Fibroblast of gingiva (primary cell): ENCODE measurements around the gene ZNF492.
A peak's percentile ranks its signal among the peaks of the same experiment; 100 is the strongest.
"Not testable (repeated sequence)": the region's sequence is repeated elsewhere in the genome, so short reads cannot be mapped to it uniquely, and the experiment has no call there.

ENCODE experiments used
- DNase-seq: peaks from one replicate; pipeline ENCODE4 v3.0.0-alpha.2; 2011; ENCODE audit warnings: low read depth

Gene ZNF492

DNA sequence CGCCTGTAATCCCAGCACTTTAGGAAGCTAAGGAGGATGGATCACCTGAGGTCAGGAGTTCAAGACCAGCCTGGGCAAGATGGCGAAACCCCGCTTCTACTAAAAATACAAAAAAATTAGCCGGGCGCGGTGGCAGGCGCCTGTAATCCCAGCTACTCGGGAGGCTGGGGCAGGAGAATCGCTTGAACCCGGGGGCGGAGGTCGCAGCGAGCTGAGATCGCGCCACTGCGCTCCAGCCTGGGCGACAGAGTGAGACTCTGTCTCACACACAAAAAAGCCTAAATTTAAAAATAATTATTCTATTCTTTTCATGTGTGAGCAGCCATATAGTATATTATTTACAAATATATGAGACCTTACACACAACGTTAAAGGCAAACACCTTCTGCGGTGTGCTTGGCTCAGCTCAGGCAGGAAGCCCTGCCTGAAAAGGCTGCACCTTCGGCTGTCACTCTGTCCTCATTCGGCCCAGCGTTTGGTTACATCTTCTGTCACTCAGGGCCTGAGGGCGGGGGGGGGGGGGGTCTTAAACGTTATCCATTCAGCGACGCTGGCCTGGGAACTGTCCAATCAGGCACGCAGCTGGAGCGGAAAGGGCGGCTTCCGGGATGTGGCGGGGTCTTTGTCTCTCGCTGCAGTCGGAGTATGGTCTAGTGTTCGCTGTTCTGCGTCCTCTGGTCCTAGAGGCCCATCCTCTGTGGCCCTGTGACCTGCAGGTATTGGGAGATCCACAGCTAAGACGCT is at the start of gene ZNF492:
TSS of gene ZNF492 (plus strand) at position 619 of the 744 bp plus-strand sequence. CDS start 19,076 bp downstream, outside the sequence.
- DNase-seq, result peak; percentile 85

DNA sequence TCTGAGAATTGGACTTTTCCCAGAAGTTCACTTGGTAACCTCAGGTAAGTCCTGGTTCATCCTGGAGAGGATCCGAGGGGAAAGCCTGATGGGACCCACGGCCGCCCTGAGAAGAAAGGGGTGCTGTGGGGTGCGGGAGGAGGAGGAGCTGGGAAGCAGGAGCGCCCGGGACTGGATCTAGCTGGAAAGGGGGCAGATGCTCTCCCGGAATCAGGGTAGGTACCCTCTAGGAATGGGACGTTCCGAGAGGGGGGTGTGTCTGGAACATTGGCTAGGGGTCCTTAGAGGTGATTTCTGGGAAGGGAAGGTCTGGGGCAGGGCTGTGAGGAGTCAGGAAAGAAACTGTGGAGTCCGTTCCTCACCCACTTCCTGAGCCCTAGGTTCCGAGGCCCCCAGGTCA is 38.7 kb upstream of the ZNF492 start:
- DNase-seq, result no peak

DNA sequence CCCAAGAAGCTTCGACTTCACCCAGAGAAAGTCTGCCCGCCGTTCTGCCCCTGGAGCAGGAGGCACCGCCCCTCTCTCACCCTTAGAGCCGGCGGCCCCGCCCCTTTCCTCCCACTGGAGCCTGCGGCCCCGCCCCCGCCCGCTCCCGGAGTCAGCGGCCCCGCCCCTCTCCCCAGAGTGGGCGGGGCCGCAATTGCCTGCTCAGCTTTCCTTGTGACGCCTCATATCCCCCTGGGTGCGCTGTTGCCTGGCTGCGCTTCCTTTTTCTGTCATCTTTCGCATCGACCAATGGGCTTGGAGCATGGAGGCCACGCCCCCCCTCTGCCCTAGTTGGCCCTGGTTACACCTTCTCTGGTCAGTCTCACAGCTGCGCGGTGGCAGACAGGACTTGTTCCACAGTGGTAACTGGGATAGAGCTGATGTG is 38.2 kb upstream of the ZNF492 start:
- DNase-seq, result no peak

DNA sequence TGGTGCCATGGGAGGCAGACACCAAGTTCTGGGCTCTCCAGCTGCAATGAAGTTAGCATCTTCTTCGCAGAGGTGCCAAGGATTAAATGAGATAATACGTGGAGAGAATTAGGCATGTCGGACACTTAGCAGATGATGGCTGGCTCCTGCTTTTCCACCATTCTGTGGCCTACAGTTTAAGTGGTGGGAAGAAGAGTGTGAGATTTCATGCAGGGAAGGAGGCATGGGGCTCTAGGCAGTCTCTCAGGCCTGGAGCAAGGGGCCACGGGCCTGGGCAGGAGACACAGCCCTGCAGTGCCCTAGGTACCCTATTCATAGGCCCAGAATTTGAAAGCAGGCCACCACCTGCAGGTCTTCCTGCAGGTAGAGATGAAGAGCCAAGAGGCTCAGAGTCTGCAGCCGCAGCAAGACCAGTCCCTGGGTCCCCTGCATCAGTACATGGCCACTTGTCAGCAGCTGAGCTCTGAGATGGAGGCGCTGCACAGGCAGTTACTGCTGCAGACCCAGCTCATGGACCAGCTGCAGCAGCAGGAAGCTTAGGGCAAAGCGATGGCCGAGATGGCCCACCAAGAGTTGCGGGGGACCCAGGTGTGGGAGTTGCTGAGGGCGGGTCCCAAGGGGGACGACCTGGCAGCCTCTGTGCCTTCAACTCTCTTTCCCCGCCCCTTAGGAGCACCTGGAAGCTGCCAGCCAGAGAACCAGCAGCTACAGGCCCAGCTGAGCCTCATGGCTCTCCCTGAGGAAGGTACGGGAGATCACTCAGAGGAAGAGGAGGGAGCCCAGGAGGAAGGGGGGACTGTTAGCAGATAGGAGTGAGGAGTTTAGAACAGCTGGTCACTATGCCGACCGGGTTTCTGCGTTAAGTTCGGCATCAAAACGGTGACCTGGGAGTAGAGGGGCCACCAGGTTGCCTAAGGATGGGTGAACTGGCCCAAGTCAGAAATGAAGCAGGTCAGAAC is 33.2 kb upstream of the ZNF492 start:
- DNase-seq, result no peak

DNA sequence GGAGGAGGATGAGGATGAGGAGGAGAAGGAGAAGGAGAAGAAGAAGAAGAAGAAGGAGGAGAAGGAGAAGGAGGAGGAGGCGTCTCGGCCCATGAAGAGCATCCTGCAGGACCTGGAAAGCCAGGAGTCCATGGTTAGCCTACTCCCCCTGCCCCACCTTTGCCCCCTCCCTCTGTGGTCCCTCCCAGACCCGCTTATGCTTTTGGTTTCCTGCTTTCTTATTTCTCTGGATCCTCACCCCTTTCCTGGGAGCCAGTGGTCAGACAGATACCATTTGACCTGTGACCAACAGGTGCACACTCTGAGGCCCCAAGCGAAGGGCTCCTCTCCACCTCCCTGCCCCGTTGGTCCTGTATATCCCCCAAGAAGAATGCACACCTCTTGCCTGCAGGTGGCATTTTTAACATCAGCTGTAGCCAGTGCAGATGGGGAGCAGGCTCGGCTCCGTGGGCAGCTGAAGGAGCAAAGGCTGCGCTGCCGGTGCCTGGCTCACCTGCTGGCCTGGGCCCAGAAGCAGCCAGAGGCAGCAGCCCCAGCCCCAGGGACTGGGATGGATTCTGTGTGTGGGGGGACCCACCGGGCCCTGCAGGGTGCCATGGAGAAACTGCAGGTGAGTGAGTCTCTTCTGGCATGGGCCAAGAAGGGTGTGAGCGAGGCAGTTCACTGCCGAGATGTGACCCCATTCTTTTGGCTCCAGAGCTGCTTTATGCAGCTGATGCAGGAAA is 32.1 kb upstream of the ZNF492 start:
- DNase-seq, result no peak

DNA sequence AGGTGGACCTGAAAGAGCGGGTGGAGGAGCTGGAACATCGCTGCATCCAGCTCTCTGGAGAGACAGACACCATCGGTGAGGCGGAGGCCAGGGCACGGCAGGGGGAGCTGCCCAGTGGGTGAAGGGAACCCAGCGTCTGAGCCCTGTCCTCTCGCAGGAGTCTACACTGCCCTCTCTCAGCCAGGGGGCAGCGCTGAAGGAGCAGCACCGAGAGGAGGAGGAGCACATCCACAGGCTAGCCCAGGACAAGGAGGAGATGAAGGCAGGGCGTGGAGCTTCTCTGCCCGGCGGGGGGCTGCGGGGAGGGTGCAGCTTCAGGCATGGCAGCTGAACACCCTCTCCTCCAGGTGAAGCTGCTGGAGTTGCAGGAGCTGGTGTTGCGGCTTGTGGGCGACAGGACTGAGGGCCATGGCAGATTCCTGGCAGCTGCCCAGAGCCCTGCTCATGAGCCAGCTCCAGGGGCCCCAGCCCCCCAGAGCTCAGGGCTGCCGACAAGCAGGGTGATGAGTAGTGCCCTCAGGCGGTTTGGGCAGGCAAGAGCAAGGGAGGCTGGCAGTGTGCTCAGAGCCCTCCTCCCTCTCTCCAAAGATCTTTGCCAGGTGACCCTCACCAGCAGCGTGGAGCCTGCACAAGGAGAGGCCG is 31.4 kb upstream of the ZNF492 start:
- no peak for DNase-seq

DNA sequence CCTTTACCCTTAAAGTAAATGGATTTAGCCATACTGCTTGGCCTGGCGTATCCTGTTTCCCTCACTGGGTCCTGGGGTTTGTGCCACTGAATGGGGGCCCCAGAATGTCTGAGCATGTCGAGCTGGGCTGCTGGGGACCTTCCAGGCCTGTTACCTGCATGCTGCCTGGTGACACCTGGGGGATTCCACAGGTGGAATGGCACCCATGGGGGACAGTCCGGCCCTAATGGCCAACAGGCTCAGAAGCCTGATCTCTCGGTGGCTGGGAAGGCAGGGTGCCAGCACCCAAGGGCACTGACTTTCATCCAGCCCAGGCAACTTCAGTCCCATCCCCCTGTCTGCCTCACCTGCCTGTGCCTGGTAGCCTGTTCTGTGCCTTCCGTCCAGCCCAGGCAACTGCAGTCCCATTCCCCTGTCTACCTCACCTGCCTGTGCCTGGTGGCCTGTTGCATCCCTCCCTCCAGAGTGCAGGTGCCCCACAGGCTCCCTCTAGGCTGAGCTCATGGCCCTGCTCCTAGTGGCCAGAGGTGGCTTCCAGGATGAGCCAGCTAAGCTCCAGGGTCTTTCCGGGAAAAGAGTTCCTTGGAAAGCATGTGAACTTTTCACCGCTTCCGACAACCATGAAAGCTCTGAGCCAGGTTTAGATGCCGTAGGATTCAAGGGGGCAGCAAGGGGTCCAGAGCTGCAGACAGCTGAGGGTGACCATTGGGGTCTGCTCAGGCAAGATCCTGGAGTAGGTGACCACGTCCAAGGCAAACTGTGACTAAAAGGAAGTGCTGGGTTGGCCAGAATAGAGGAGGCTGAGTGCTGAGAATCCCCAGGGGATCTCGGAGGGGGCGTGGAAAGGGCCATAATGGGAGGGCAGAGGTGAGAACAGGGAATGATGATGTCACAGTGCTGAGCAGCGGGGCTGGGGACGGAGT is 30.3 kb upstream of the ZNF492 start:
- DNase-seq, result no peak

DNA sequence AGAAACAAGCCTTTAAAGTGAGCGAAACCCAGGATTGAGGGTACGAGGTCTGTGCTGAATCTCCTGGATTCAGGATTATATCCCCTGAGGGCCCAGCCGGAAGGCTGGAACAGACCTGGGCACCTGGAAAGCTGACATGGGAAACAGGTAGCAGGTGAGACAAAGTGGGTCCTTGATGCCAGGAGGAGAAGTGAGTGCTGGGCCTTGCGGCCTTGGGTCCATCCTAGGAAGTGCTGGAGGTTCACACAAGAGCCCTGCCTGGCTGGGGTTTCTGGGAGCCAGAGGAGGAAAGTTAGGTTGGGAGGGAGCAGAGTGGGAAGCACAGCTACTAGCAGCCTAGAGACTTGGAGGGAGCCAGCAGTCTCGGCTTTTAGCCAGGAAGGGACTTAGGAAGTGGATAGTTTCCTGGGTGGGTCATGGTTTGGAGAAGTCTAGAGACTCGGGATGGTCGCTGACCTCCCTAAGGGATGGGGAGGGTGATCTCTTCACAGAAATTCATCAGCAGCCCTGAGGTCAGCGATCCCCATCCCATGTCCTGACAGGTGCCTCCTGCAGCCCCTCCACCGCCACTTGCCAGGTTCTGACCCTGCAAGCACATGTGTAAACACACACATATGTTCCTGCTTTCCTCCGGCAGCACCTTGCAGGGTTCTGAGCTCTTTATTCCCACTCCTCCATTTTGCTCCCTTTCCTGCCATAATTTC is 29.4 kb upstream of the ZNF492 start:
- no peak for DNase-seq

DNA sequence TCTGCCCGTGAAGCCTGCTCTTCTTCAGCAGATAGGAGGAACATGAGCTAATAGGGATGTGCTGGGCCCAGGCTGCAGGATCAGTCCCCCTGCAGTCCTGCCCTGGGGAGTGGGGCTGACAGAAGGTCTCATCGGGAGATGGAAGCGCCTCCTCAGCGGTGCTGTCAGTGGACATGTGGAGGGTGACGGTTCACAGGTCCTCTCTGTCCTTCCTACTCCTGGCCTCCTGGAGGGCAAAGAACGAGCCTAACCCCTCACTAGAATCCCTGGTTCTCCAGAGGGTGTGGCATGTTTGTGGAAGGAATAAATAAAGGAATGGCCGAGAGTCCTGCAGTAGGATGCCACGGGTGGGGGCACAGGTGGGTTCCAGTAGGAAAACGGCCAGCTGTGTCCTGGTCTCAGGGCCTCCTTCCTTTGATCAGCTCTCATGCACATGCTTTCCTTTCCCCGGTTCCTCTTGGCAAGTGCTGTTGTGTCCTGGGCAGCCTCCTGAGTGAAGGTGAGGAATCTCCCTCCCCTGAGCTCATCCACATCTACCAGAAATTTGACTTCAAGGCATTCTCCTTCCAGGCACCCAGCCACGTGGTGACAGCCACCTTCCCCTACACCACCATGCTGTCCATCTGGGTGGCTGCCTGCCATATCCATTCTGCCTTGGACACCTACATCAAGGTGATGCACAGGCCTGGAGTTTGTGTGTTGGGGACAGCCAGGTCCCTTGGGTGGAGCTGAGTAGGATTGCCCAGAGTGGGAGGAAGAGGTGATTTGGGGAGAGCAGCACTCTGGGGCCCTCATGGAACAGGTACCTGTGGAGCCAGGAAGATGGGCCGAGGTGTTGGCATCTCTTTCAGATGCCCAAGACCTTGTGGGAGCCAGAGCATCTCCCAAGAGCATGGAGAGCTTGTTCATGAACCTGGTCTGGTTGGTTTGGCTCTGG is 28.6 kb upstream of the ZNF492 start:
- no peak for DNase-seq

DNA sequence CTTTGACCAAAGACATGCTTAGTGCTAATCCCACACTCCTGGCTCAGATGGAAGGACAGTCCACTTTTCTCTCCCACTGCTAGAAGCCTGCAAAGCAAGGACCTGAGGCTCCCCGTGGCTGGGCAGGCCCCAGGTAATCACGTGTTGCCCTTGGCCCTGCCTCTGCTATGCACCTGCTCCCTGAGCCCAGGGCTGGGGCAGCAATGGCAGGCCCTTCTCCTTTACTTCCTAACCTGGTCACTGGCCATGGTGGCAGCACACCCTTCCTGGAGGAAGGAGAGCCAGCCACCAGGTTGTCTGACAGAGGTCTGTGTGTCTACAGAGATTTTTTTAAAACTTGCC is 27.9 kb upstream of the ZNF492 start:
- no peak for DNase-seq

DNA sequence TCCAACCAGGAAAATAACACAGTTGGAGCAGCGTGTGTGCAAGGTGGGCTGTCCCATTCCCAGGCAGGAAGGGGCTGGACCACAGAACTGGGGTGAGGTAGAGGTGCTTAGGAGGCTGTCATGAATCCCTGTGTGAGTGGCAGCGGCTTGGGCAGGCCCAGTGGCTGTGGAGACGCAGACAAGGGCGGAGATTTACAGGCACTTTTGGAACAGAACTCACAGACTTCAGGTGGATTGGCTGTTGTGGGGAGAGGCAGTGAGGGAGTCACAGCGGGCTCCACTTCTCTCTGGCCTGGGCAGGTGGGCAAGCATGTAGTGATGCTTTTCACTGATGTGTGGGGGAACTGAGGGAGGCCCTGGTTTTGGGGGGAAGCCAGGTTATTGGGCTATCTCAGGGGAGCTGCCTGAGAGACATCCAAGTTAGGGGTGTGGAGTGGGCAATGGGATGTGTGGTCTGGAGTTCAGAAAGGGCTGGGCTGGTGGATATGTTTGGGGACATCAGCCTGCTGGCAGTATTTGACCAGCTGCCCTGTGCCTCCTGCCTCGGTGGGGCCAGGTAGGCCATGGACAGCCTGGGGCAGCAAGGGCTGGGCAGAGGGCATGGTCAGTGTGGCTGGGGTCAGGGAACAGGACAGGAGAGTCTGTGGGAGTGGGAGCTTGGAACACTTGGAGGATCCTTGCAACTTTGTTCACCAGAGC is 27.0 kb upstream of the ZNF492 start:
- DNase-seq, result no peak

DNA sequence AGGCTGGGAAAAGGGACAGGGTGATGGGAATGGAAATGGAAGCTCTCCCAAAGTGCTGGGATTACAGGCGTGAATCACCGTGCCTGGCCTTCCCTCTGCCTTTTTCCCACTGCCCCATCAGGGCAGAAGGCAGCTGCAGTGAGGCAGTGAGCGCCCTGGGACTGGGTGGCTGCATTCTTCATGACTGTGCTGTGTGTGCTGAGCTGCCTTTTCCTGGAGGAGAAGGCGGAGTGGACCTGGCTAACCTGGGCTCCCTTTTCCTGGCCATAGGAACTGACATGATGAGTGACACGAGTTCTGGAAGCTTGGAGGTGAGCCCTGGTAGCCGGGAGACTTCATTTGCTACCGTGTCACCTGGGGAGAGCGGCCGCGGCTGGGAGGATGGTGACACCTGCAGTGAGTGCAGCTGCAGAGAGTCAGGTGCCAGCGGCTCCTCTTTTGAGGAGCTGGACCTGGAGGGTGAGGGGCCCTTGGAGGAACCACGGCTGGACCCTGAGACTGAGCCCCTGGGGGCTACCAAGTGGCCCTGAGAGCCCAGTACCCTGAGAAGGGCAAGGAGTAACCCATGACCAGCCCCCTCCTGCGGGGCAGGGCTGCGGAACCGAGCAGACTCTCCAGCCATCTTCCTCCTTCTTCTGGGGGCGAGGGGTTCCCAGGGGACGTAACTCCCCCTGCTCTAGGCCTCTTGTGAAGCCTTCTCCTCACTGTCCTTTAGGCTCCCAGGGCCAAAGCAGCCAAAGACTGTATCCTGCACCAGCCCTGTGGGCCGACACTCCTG is 26.3 kb upstream of the ZNF492 start:
- no peak for DNase-seq

DNA sequence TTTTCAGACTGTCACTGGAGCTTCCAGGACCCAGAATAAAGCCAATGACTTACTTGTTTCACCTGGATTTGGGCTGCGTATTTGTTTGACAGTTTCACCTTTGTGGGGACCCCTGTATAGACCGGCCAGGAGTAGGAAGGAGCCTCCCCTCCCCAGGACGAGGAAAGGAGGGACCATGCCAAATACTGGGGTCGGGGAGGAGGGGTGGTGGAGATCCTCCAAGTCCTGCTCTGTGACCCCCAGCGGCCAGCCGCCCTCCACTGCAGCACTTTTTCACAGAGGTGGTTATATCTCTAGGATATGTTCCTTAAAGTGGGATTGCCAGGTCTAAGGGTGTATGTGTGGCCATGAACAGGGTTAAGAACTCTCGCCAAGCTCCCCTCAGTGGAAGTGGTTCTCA is 25.7 kb upstream of the ZNF492 start:
- no peak for DNase-seq

DNA sequence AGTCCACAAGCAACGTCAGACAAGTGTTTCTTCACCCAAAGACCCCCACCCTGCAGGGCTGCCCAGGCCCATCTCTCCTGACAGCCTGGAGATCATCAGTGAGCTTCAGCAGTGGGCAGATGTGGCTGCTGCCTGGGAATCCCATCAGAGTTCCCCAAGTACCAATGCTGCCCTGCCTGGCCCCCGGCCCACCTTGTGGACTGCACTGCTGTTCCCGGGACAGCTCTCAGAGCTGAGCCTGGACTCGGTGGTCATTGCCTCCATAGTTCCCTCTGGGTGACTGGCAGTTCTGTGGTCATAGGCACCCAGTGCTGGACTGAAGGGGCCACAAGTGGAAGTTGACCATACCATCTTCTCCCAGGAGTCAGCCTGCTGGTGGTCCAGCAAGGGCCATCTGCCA is 24.5 kb upstream of the ZNF492 start:
- DNase-seq, result no peak

DNA sequence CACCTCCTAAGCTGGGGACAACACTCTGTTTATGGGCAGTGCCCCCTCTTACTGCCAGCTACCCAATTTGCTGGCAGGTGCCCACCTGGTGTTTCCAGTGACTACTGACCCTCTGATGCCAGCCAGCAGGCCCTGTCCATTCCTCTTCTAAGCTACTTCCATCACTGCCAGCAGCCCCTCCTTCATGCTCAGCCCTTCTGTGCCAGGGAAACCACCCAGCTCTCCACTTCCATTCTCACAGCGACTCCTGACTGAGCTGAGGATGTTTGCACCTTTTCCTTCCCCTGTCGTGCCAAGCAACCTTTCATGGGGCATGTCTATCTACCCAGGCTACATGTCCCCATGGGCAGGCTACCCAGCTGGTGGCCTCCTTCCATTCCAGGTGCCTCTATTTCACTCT is 24.0 kb upstream of the ZNF492 start:
- DNase-seq, result no peak

DNA sequence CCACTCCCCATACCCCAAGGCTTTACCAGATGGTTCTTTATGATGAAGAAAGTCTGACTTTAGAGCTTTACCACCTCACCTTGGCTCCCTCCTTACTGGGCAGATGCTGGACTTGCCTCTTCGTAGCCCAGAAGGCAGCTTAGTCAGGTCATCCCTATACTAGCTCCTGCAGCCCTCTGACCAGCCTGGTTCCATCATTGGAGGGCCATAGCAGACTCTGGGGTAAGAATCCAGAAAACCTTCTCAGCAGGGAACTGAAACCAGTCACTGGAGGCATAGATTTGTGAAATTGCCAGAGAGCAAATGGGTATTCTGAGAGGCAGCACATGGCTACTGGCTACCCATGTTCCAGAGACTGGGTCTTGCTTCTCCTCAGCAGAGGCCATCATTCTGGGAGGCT is 21.8 kb upstream of the ZNF492 start:
- DNase-seq, result no peak

DNA sequence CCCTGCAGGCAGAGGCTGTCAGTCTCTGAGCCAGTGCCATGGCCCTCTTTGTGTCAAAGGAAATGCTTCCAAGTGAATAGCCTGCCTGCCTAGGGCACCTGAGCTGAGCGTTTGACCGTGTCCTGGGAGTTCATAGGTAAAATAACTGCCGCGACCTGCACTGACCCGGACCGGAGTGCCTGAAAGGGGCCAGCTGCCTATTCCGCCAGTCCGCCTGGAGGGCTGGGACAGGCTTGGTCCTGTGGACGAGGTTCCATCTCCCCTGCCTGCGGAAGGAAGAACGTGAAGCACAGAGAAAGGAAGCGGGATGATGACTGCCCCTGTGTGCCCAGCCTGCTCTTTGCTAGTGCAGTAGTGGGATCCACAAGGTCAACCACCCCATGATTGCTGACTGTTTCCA is 17.5 kb upstream of the ZNF492 start:
- DNase-seq, result no peak

DNA sequence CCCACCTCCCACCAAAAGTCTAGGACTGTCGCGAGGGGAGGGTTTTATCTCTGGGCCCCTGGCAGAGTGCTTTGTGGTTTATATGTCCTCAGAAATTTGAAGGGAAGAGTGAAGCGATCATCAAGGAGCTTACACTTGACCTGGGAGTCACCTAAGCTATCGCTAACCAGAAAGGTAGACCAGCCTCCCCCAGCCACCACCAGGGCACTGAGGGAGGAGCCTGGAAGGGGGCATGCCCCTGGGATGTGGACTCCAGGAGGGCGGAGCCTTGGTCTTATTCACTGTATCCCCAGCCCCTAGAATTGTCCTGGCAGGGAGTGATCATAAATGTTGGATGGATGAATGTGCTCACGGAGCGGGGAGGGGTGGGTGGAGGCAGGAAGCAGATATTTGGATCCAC is 16.9 kb upstream of the ZNF492 start:
- DNase-seq, result not testable (repeated sequence)
